Ishikawa (cell line): ENCODE data around the gene PHLDA1.

Experiments
- CREB1 ChIP-seq: IDR thresholded peaks from 2 replicates; pipeline ENCODE4 v1.6.1; 2012; ENCODE audit warnings: low read depth
- EP300 ChIP-seq: IDR thresholded peaks from 2 replicates; pipeline ENCODE4 v1.6.1; 2012; ENCODE audit warnings: borderline replicate concordance
- TAF1 ChIP-seq: IDR thresholded peaks from 2 replicates; pipeline ENCODE4 v1.6.1; 2012; ENCODE audit warnings: low read depth, mild to moderate bottlenecking
- TEAD4 ChIP-seq: IDR thresholded peaks from 2 replicates; pipeline ENCODE4 v1.6.1; 2012
- TF ChIP-seq, protein P1 (sequence below): IDR thresholded peaks from 2 replicates; pipeline ENCODE4 v1.6.1; 2012

GRCh38 chr12:76018111-76018510, 13.5 kb downstream of the PHLDA1 start:
- TF ChIP-seq CREB1: no peak
- no peak for TF ChIP-seq EP300
- no peak for TF ChIP-seq TEAD4
- no peak for TF ChIP-seq TAF1
- TF ChIP-seq, protein P1, sequence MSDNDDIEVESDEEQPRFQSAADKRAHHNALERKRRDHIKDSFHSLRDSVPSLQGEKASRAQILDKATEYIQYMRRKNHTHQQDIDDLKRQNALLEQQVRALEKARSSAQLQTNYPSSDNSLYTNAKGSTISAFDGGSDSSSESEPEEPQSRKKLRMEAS: no peak
